Thymus (tissue), 11 donors: Measurements from ENCODE around the gene SHISAL2A. TPM values are rescaled to one million over a fixed set of nuclear protein-coding genes. Genes with fewer than 3 reads are reported as not detected.

ENCODE experiments used
- DNase-seq, 9 donors: peaks; one replicate each; pipeline ENCODE4 v3.0.0-alpha.2; 2013; ENCODE audit warnings: low spot score in 9 of 9, low read depth in 6 of 9, missing footprints in 1 of 9
- H3K27ac ChIP-seq, 2 donors: one replicate each; pipeline ENCODE4 v1.5.1; 2013; ENCODE audit warnings: control low read depth in 1 of 2, low read depth in 1 of 2, low read length in 1 of 2, mild to moderate bottlenecking in 1 of 2, moderate library complexity in 1 of 2
- H3K27me3 ChIP-seq, 2 donors: one replicate each; pipeline ENCODE4 v1.5.1; 2013; ENCODE audit warnings: low read length in 1 of 2; ENCODE audit not compliant: control insufficient read depth in 2 of 2, insufficient read depth in 1 of 2
- H3K36me3 ChIP-seq, 2 donors: one replicate each; pipeline ENCODE4 v1.5.1; 2013; ENCODE audit warnings: low read length in 1 of 2, mild to moderate bottlenecking in 1 of 2, moderate library complexity in 1 of 2; ENCODE audit not compliant: control insufficient read depth in 2 of 2, insufficient read depth in 2 of 2
- H3K4me1 ChIP-seq, 2 donors: one replicate each; pipeline ENCODE4 v1.5.1; 2013; ENCODE audit warnings: low read length in 2 of 2; ENCODE audit not compliant: control insufficient read depth in 2 of 2, insufficient read depth in 2 of 2
- H3K4me3 ChIP-seq, 2 donors: one replicate each; pipeline ENCODE4 v1.5.1; 2013; ENCODE audit warnings: low read length in 2 of 2, control low read depth in 1 of 2, mild to moderate bottlenecking in 1 of 2
- H3K9me3 ChIP-seq, 2 donors: one replicate each; pipeline ENCODE4 v1.5.1; 2013; ENCODE audit warnings: low read length in 1 of 2, mild to moderate bottlenecking in 1 of 2; ENCODE audit not compliant: control insufficient read depth in 2 of 2, insufficient read depth in 1 of 2
- WGBS: extraction: QIAGEN DNeasy Blood & Tissue Kit; methylation state at CpG from one replicate; pipeline ENCODE4 v1.1.7; 2013; 5-methylcytosine and 5-hydroxymethylcytosine counted together
- polyA plus RNA-seq: library from polyadenylated mRNA; stranded (reverse); fragments of 200-250 nt; gene quantifications from one replicate; pipeline ENCODE4 v1.2.3, GENCODE V29; 2013
- total RNA-seq: library from RNA; stranded (reverse); fragments of 120-200 nt; gene quantifications from one replicate; pipeline ENCODE4 v1.2.4, GENCODE V29; 2013
- donor health status: healthy.

SHISAL2A gene
- total and polyA plus RNA-seq, 2 donors, result 0.61 to 2.6 TPM

- Histone ChIP-seq H3K4me3 (no peak overlapping the region), H3K4me1 (no peaks in the 10 kb centered on the region), H3K27me3 (no peaks in the 10 kb centered on the region), H3K27ac (no peak overlapping the region), H3K9me3 (no peaks in the 10 kb centered on the region), H3K36me3 (no peaks in the 10 kb centered on the region)
- over 99% methylated on average over 4 of the region's 4 CpGs for WGBS
- no peak for DNase-seq
Observed at GRCh38 chr1:52673513-52673912, 40.5 kb downstream of the SHISAL2A start.

GRCh38 chr1:52674497-52675384 lies 41.8 kb downstream of the SHISAL2A start:
- Histone ChIP-seq H3K4me1 (no peaks in the 10 kb centered on the region), H3K27me3 (no peaks in the 10 kb centered on the region), H3K27ac (no peak overlapping the region), H3K9me3 (no peaks in the 10 kb centered on the region), H3K36me3 (no peaks in the 10 kb centered on the region), H3K4me3 (no peak overlapping the region)
- WGBS, result 82% methylated on average over 6 of the region's 6 CpGs
- peak in 1 of 9 donors; percentile 32 for DNase-seq

- H3K27ac ChIP-seq, result no peak overlapping the region
- no peaks in the 10 kb centered on the region for H3K27me3 ChIP-seq
- H3K4me1 ChIP-seq, result no peaks in the 10 kb centered on the region
- DNase-seq, result no peak
- no peaks in the 10 kb centered on the region for H3K9me3 ChIP-seq
- no peak overlapping the region for H3K4me3 ChIP-seq
- no peaks in the 10 kb centered on the region for H3K36me3 ChIP-seq
- whole genome bisulfite sequencing, result 96% methylated on average over 8 of the region's 8 CpGs
Observed at GRCh38 chr1:52676249-52676903, 43.4 kb downstream of the SHISAL2A start.

- H3K36me3 ChIP-seq, result no peaks in the 10 kb centered on the region
- no peaks in the 10 kb centered on the region for H3K9me3 ChIP-seq
- no peak for DNase-seq
- no peak overlapping the region for H3K27ac ChIP-seq
- WGBS, result 97% methylated on average over 6 of the region's 6 CpGs
- no peaks in the 10 kb centered on the region for H3K27me3 ChIP-seq
- no peak overlapping the region for H3K4me3 ChIP-seq
- no peaks in the 10 kb centered on the region for H3K4me1 ChIP-seq
Observed at GRCh38 chr1:52677076-52677806, 44.3 kb downstream of the SHISAL2A start.

- 91% methylated on average over 1 of the region's 1 CpG for WGBS
- no peak overlapping the region for H3K27ac ChIP-seq
- H3K4me1 ChIP-seq, result no peaks in the 10 kb centered on the region
Observed at GRCh38 chr1:52679048-52679447, 46.1 kb downstream of the SHISAL2A start.

GRCh38 chr1:52679498-52679897 lies 46.5 kb downstream of the SHISAL2A start:
- Histone ChIP-seq H3K27me3 (no peaks in the 10 kb centered on the region), H3K4me3 (no peak overlapping the region), H3K27ac (no peak overlapping the region), H3K4me1 (no peaks in the 10 kb centered on the region), H3K9me3 (no peaks in the 10 kb centered on the region), H3K36me3 (no peaks in the 10 kb centered on the region)
- 97% methylated on average over 5 of the region's 5 CpGs for WGBS
- no peak for DNase-seq

More at GRCh38 chr1:52679048-52679447, 46.1 kb downstream of the SHISAL2A start:
- Histone ChIP-seq H3K9me3 (no peaks in the 10 kb centered on the region), H3K36me3 (no peaks in the 10 kb centered on the region), H3K4me3 (no peak overlapping the region), H3K27me3 (no peaks in the 10 kb centered on the region)
- DNase-seq, result no peak

- H3K4me3 ChIP-seq, result no peak overlapping the region
- no peaks in the 10 kb centered on the region for H3K4me1 ChIP-seq
- DNase-seq, result no peak
- no peaks in the 10 kb centered on the region for H3K9me3 ChIP-seq
- H3K27me3 ChIP-seq, result no peaks in the 10 kb centered on the region
- H3K36me3 ChIP-seq, result no peaks in the 10 kb centered on the region
- 97% methylated on average over 3 of the region's 3 CpGs for WGBS
- H3K27ac ChIP-seq, result no peak overlapping the region
Observed at GRCh38 chr1:52680353-52680752, 47.4 kb downstream of the SHISAL2A start.

GRCh38 chr1:52681136-52681535 lies 48.2 kb downstream of the SHISAL2A start:
- 99% methylated on average over 4 of the region's 4 CpGs for WGBS
- Histone ChIP-seq H3K27ac (no peak overlapping the region), H3K27me3 (no peaks in the 10 kb centered on the region), H3K36me3 (no peaks in the 10 kb centered on the region), H3K4me1 (peaks cover 0 to 3% of the 10 kb centered on the region in 2 donors), H3K4me3 (no peak overlapping the region), H3K9me3 (no peaks in the 10 kb centered on the region)
- no peak for DNase-seq
